CD4-positive, alpha-beta T cell treated with Interleukin-10 for 1 hour (primary cell): ENCODE measurements around the gene PLRG1.

Source experiments
- DNase-seq: peaks from one replicate; pipeline ENCODE4 v3.0.0-alpha.2; 2020

The PLRG1 gene

DNA sequence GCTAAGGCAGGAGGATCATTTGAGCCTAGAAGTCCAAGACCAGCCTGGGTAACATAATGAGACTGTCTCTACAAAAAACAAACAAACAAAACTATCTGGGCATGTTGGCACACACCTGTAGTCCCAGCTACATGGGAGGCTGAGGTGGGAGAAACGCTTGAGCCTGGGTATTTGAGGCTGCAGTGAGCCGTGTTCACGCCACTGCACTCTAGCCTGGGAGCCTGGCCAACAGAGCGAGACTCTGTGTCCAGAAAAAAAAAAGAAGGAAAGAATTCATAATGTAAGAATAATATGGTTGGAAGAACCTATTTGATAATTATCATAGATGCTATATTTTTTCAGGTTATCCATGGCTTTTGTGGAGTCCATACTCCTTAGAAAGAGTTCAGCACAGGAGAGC is 32.6 kb downstream of the PLRG1 start:
- no peak for DNase-seq

GRCh38 chr4:154516318-154517029 is 33.7 kb downstream of the PLRG1 start:
- DNase-seq = no peak

DNA sequence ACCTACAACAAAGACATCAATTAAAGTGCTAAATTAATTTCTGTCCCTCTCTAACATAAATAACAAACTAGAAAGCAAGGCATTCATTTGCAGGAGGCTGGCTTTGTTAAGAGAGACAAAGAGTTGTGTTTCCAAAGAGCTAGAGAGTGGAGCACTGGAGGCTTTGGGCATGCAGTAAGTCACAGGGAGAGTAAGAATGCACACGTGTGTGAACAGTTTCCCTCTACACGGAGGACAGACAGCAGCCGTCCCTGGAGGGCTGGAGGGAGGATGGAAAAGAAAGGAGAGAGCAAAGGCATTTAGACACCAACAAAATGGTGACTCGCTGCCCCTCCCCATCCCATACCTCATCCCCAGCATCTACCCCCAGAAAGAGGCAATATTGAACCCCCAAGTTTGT is 38.2 kb downstream of the PLRG1 start:
- no peak for DNase-seq

- no peak for DNase-seq
These were observed 38.7 kb downstream of the PLRG1 start for GRCh38 chr4:154511548-154511947.

GRCh38 chr4:154507156-154507555 is 43.0 kb downstream of the PLRG1 start:
- no peak for DNase-seq

- no peak for DNase-seq
These were observed 43.9 kb downstream of the PLRG1 start for GRCh38 chr4:154506253-154506652.

- DNase-seq = no peak
These were observed 46.6 kb downstream of the PLRG1 start for GRCh38 chr4:154503598-154503997.

DNA sequence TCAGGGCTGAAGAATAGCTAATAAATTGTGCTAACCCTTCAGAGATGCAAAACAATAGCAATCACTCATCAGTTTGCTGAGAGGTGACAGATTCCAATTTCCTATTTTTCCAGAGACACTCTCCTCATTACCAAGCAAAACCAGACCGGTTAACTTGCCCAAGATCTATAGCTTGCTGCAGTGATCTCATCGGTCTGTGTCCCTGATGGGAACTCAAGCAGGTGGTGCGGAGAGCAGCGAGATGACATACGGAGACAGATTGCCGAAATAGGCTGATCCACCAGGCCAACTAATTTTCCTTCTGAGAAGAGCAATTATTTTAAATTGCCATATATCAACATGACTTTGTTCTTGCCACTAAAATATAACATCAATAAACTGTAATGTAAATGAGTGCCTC is 48.1 kb downstream of the PLRG1 start:
- no peak for DNase-seq

GRCh38 chr4:154497889-154498288 is 52.3 kb downstream of the PLRG1 start:
- no peak for DNase-seq

DNA sequence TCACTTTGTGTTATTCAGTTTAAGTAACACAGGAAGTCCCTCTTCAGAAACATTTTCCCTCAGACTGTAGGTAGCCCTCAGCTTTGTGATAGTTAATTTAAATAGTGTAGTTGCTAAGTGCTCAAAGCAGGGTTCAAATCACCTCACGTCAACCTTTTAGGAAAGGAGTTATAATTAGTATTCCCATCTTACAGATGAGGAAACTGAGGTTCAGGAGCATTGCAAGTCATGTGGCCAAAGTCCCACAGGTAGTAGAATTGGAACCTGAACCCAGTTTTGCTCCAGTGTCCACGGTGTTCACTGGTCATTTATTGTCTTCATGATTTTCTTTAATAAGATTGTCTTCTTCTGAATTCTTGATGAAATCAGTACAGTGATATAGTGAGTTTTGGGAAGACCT is 54.3 kb downstream of the PLRG1 start:
- DNase-seq = no peak

GRCh38 chr4:154492288-154492687 is 57.9 kb downstream of the PLRG1 start:
- DNase-seq = no peak

DNA sequence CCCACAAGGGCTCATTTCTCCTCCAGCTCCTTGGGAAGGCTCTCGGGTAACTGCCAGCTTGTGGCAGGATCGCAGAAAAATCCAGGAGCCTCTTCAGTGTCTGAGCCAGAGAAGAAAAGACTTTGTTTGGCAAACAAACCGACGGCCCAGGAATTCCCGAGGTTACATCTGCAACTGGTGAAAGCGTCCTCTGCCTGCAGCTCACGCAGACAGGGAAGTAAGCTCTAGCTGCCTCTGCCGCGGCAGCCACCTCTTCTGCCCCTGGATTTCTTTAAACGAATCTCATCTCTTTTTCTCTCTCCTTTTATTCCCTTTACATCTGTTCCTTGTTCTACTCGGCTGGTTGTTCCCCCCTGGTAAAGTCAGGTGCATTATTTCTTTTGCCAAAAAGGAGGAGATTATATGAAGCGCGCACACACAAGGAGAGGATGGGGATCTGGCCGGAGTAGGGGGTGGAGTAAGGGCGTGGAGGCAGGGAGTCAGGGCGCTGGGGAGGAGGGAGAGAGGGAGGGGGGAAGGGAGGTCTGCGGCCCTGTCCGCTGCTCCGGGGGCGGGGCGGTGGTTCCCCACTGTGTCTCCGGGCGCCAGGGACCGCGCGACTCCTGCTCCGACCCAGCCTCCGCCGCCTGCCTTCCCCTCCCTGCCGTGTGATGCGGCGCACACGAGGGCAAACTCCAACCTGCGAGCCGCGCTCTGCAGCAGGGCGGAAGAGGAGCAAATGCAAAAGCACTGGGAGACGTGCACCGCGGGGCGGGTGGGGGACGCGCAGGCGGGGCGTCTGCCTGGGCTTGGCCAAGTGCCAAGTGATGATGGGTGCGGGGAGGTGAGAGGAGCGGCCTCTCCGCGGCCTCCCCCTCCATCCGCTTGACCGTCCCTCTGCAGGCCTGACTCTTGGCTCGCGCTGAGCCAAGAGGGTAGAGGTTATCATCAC is 58.6 kb downstream of the PLRG1 start, which contains the start of gene DCHS2:
Gene DCHS2, minus strand, starts transcription at position 459 of the 931 bp plus-strand sequence. Its CDS starts 444 bp downstream, at position 15.
- DNase-seq = no peak

- no peak for DNase-seq
These were observed 59.4 kb downstream of the PLRG1 start for GRCh38 chr4:154490583-154491340.

GRCh38 chr4:154490234-154490582 is 60.0 kb downstream of the PLRG1 start:
- DNase-seq = no peak

- no peak for DNase-seq
These were observed 60.5 kb downstream of the PLRG1 start for GRCh38 chr4:154489558-154490233.

GRCh38 chr4:154487145-154487544 is 63.1 kb downstream of the PLRG1 start:
- no peak for DNase-seq

DNA sequence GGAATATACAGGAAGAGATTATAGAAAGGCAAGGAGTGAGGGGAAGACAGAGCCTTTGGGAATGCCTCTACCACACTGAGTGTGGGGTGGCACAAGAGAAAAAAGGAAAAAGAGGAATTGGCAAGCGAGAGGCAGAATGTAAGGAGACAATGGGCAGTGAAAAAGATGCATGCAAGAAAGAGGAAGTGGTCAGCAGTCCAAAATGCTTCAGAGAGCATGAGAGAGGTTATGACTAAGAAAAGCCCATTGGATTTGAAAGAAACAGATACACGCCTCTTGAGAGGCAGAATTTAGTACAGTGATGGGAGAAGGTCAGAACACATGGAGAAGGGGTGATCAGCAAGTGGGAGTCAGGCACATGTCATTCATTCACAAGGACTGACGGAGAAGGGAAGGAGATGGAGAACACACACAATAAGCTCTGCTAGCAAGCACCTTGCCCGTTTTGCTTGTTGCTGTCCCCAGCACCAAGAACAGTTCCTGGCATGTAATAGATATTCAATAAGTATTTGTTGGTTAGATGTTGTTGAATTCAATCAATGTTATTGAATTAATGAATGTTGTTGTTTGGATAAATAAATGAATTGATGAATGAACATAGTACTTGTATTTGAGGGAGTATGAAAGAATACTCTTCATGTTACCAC is 65.0 kb downstream of the PLRG1 start:
- DNase-seq = no peak
